C4-2B (cell line): Measurements from ENCODE around the gene SHC2.

ENCODE experiments used
- ZFX ChIP-seq: fragments of 450-650 bp; IDR thresholded peaks from 2 replicates; pipeline ENCODE4 v1.6.1; 2017
- TF ChIP-seq, protein P1 (sequence below): fragments of 450-650 bp; conservative IDR thresholded peaks from 2 replicates; pipeline ENCODE4 v1.5.1; 2017; ENCODE audit warnings: mild to moderate bottlenecking

DNA sequence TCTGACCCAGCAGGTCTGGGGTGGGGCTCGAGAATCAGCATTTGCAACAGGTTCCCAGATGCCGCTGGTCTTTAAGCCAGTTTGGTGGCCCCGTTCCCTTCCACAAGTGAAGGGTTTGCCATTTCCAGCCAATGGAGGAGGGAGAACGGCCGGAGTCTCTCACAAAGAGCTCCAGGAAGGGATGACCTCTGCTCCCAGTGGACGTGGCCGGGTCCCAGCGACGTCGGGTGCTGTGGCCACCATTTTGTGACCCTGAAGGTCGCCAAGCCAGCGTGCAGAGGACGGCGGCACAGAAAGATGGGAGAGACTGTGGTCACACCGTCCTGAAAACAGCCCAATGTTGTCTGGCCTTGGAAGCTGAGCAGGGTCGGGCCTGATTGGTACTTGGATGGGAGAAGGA is 8.0 kb downstream of the SHC2 start:
- TF ChIP-seq, protein P1, sequence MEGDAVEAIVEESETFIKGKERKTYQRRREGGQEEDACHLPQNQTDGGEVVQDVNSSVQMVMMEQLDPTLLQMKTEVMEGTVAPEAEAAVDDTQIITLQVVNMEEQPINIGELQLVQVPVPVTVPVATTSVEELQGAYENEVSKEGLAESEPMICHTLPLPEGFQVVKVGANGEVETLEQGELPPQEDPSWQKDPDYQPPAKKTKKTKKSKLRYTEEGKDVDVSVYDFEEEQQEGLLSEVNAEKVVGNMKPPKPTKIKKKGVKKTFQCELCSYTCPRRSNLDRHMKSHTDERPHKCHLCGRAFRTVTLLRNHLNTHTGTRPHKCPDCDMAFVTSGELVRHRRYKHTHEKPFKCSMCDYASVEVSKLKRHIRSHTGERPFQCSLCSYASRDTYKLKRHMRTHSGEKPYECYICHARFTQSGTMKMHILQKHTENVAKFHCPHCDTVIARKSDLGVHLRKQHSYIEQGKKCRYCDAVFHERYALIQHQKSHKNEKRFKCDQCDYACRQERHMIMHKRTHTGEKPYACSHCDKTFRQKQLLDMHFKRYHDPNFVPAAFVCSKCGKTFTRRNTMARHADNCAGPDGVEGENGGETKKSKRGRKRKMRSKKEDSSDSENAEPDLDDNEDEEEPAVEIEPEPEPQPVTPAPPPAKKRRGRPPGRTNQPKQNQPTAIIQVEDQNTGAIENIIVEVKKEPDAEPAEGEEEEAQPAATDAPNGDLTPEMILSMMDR, result no peak
- TF ChIP-seq ZFX, result no peak
